ELR (cell line): ENCODE results near the gene SPATS2.
"Not testable (repeated sequence)": the region's sequence is repeated elsewhere in the genome, so short reads cannot be mapped to it uniquely, and the experiment has no call there.

Experiments
- DNase-seq: peaks from one replicate; pipeline ENCODE4 v3.0.0-alpha.2; 2015; ENCODE audit warnings: low read depth

Gene SPATS2

DNA sequence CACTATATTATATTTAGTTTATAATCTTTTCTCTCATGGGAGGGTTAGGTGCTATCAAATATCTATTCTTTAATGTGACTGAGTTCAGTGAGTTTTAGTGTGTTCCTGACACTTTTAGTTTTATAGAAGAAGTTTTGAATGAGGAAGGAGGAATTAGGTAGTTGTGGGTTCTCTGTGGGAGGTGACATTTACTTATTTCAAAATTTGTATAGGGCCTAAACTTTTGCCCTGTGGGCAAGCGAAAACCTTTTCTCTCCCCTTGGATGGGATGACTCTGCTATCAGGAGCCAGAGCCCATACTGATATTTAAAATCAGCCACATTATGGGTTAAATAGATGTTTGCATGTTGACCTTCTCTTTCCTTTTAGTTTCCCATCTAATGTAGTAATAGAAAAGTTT lies 43.6 kb downstream of the SPATS2 start:
- no peak for DNase-seq

DNA sequence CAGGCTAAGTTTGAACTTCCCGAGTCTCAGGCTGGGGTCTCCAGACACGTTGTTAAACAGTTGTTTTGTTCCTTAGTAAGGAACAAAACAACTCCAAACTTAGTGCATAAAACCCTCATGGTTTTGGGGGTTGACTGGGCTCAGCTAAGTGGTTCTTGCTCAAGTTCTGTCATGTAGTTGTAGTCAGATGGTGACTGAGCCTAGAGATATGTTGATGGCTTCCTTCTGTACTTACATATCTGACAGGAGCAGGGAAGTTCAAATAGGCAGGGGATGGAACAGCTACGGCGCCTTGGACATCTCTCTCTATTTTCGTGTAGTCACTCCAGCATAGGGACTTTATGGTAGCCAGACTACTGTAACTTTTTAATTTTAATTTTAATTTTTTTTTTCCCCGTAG lies 45.7 kb downstream of the SPATS2 start:
- DNase-seq = peak; percentile 11

DNA sequence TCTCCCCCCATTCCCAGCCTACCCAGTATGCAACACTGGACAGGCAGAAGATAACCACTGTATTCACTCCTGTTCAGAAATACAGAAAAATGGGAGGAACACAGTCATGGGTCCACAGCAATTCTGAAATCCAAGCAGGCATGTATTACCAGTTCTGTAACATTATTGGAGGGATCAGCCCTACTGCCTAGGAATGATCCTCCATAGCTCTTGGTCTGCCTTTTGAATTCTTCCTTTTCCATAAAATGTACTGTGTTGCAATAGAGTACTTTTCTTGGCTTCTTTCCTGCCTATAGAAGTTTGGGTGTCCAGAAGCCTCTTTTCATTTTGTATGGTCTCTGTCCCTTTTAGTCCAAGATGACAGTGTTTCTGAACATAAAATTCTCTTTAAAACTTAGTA lies 46.5 kb downstream of the SPATS2 start:
- DNase-seq = no peak

DNA sequence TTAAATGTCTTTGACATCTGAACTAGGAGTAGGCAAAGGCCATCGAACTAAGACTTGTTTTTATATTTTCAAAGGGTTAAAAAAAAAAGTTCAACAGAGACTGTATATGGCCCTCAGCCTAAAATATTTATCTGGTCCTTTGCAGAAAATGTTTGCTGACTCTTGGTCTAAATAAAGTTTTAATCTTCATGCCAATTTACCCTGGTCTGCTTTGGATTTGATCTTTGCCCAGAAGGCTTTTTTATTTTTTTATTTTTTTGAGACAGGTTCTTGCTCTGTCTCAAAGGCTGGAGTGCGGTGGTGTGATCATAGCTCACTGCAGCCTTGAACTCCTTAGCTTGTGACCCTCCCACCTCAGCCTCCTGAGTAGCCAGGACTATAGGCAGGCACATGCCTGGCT lies 47.1 kb downstream of the SPATS2 start:
- DNase-seq = no peak

DNA sequence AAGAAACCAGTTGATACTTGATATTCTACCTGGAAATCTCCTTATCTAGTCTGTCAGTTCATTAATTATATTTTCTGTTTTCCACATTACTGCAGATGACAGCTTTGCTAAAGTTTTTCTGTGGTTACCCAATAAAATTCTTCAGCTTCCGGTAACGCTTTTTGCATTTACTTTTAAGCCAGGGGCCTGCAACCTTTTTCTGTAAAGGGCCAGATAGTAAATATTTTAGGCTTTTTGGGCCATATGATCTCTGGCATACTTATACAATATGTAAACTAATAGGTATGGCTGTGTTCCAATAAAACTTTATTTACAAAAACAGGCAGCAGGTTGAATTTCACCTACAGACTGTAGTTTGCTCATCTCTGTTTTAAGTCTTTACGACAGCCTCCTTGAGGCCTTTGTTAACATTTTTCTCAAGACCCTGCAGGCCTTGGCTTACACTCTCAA lies 48.3 kb downstream of the SPATS2 start:
- DNase-seq = no peak

DNA sequence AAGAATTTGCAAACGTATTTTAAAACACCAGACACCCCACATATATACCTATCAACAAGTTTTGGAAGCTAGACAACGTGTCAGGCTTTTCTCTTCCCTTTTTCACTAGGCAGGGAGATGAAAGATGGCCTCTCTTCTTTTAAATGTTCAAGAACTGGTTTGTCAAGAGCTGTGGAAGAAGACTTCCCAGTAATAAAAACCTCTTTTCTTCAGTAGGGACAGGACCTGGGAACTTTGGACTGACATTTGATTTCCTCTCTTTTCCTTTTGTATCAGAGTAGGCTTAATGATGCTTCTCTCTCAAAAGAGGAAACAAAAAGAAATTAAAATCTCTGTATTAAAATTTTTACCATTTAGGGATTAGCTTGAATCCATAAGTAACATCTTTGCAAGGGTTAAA lies 49.6 kb downstream of the SPATS2 start:
- no peak for DNase-seq

DNA sequence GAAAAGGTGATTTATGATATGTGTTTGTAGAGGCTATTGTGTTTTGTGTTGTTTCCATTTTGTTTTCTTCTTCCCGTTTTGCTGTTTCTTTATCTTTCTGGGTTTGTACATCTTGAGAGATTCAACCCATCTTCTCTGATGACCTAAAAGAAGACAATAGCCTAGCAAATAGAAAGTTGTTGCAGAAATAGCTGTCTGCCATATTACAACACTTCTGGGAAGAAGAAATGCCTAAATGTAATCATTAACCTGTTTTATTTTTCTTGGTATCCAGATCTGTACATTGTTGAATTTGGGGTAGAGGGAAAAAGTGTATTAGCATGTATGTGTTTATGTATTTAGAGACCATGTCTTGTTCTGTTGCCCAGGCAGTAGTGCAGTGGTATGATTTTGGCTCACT lies 50.3 kb downstream of the SPATS2 start:
- DNase-seq = no peak

DNA sequence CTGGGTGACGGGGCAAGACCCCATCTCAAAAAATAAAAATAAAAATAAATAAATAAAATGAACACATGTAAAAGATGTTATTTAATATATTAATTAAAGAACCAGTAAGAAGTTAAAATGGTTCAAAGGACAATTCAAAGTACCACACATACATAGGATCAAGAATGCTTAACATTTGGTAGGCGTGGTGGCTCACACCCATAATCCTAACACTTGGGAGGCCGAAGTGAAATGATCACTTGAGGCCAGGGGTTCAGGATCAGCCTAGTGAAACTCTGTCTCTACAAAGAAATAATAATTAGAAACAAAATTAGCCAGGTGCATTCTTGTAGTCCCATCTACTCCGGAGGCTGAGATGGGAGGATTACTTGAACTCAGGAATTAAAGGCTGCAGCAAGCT lies 53.3 kb downstream of the SPATS2 start:
- DNase-seq = no peak

DNA sequence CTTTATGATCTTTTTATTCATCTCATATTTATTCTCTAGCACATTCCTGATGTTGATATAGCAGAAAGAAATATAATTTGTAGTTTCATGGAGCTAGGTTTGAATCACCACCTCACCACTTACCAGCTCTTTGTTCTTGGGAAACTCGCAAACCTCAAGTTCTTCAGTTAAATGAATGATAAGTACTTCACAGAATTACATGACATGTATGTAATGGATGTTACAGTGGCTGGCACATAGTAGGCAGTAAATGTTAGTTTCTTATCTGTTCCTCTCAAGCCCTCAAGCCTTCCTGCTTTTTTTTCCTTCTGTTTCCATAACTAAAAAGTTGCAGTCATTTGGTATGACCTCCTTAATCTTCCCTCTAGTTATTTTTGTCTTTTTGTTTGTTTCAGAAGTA lies 54.9 kb downstream of the SPATS2 start:
- no peak for DNase-seq

DNA sequence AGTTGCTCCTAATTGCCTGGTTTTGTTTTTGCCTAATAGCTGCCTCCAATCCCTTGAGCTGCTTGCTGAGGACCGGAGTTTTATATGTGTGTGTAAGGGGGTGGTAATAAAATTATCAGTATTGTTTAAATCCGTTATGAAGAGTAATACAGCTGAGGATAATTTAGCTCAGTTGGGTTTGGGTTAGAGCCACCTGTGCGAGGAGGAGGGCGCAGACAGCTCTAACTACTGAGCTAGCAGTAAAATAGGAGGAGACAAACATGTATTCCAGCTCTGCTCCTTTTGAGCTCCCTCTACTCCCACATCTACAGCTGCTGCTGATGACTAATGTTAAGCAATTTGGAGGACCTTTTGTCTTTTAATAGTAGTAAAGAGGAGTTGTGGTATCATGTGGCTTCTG lies 61.5 kb downstream of the SPATS2 start:
- peak; percentile 73 for DNase-seq

DNA sequence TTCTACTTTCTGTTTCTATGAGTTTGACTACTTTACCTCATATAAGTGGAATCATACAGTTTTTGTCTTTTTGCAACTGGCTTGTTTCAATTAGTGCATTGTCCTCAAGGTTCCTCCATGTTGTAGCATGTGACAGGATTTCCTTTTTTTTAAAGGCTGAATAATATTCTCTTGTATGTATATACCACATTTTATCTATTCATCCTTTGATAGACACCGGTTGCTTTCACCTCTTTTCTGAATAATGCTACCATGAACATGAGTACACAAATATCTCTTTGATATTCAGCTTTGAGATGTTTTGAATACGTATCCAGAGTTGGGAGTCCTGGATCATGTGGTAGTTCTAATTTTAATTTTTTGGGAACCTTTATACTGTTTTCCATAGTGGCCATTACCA lies 65.4 kb downstream of the SPATS2 start:
- DNase-seq = no peak

DNA sequence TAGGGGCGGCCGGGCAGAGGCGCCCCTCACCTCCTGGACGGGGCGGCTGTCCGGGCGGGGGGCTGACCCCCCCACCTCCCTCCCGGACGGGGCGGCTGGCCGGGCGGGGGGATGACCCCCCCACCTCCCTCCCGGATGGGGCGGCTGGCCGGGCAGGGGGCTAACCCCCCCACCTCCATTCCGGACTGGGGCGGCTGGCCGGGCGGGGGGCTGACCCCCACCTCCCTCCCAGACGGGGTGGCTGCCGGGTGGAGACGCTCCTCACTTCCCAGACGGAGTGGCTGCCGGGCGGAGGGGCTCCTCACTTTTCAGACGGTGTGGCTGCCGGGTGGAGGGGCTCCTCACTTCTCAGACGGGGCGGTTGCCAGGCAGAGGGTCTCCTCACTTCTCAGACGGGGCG lies 69.5 kb downstream of the SPATS2 start:
- DNase-seq = not testable (repeated sequence)

DNA sequence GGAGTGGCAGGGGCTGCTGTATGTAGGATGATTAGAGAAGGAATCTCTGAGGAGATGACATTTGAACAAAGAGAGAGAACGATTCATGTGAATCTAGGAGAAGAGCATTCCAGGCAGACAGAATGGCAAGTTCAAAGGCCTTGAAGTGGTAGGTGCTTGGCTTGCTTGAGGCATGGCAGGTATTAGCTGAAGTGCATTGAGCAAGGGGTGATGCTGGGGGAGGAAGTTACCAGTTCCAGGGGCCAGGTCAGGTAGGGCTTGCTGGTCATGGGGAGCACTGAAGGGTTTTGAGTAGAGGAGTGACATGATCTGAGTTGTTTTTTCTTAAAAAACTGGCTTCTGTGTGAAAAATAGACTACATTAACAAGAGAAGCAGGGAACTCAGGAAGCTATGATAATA lies 71.8 kb downstream of the SPATS2 start:
- no peak for DNase-seq

DNA sequence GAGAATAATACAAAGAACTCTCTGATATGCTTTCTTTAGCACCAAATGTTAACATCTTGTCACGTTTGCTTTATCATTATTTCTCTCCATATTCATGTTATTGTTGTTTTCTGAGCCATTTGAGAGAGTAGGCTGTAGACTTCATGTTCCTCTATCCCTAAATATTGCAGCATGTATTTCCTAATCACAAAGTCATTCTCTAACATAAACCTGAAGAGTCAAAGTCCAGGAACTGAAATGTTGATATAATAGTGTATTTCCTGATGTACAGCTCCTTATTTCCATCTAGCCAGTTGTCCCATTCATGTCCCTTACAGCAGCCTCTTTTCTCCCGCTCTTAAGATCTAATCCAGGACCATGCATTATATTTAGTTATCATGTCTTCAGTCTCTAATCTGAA lies 72.8 kb downstream of the SPATS2 start:
- DNase-seq = no peak

DNA sequence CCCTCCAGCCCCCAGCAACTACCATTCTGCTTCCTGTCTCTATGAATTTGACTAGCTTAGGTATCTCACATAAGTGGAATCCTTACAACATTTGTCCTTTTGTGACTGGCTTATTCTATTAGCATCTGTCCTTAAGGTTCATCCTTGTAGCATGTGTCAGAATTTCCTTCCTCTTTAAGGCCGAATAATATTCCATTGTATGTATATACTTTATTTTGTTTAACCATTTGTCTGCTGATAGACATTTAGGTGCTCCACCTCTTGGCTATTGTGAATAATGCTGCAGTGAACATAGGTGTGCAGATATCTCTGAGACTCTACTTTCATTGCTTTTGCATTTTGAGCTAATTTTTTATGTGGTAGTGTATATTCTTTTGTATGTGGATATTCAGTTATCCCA lies 75.7 kb downstream of the SPATS2 start:
- no peak for DNase-seq

DNA sequence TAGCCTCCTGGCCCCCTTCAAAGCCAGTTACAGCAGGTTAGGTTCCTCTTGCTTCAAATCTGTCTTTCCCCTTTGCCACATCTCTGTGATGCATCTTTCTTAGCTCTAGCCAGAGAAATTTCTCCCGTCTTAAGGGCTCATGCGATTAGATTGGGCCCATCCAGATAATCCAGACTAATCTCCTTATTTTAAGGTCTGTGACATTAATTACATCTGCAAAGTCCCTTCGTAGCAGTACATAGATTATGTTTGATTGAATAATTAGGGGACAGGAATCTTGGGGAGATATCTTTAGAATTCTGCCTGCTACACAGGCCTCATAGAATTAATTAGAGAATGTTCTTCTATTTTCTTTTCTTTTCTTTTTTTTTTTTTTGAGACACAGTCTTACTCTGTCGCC lies 79.3 kb downstream of the SPATS2 start:
- DNase-seq = no peak

DNA sequence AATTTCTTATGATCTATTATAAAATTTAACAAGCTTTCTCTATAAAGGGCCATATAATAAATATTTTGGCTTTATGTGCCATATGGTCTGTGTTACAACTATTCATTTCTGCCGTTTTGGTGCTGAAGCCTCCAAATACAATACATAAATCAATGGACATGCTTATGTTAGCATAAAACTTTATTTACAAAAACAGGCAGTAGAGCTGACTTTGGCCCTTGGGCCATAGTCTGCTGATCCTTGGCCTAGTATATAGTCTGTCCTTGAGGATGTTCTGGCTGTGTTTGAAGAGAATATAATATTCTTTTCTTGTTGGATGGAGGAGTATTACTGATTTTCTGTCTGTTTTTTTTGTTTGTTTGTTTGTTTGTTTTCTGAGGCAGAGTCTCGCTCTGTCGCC lies 81.6 kb downstream of the SPATS2 start:
- DNase-seq = no peak

DNA sequence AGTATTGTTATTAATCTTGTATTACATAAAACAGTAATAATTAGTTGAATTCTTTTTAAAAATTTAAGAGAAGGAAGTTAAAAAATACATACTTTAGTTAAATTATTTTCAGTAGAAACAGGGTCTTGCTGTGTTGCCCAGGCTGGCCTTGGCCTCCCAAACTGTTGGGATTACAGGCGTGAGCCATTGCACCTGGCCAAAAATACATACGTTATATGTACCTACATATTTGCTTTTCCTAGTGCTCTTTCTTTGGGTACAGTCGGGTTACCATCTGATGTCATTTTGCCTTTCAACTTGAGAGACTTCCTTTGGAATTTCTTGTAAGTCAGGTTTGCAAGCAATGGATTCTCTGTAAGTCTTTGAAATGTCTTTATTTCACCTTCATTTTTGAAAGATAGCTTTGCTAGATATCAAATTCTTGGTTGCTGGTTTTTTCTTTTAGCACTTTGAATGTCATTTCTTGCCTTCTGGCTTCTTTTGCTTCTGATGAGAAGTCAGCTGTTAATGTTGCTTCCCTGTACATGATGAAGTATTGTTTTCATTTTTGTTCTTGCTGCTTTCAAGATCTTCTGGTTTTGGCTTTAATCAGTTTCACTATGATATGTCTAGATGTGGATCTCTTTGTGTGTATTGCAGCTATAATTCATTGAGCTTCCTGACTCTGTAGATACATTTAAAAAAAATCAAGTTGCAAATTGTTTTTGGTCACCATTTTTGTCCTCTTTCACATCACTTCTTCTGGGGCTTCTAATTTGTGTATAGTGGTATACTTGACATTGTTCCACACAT lies 84.4 kb downstream of the SPATS2 start:
- no peak for DNase-seq

DNA sequence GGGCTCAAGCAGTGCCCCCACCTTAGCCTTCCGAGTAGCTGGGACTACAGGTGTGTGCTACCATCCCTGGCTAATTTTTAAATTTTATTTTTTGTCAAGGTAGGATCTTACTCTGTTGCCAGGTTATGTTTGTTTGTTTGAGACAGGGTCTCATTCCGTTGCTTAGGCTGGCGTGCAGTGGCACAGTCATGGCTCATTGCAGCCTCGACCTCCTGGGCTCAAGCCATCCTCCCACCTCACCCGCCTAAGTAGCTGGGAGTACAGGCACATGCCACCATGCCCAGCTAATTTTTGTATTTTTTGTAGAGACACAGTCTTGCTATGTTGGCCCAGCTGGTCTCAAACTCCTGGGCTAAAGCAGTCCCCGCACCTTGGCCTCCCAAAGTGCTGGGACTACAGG lies 88.2 kb downstream of the SPATS2 start:
- no peak for DNase-seq

DNA sequence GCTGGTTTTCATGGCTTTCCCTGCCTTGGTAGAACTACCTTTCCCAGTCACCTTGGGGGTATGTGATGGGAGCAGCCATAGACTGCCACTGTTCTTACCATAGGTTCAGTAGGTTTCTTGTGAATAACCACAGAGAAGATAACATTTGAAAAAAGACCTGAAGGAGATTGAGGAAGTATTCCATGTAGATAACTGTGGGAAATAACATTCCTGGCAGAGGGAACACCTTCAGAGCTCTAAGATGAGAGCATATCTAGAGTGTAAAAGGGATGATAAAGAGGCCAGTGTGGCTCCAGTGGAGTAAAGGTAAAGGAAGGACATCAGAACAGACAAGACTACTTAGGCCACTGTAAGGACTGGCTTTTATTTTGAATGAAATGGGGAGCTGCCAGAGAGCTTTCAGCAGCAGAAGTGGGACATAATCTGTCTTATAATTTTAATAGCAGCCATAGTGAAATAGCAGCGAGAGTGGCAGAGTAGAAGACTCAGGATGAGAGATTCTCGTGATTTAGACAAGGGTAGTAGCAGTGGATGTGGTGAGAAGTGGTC lies 88.9 kb downstream of the SPATS2 start:
- no peak for DNase-seq

DNA sequence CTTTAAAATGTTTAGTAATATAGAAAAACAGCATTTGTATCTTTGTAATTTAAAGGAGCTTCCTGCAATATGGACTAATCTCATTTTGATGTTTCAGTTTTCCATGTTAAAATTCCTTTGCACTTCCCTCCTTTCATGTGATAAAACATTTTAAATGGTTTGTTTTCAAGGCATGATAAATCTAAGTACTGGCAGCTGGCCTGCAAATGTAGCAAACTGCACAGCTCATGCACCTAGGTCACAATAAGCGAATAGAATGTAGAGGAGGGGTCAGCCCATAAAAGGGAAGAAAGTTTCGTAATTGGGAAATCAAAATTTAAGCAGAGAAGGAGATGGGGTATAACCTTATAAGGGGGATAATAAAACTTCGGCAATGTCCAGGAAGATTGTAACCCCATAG lies 91.6 kb downstream of the SPATS2 start:
- no peak for DNase-seq

DNA sequence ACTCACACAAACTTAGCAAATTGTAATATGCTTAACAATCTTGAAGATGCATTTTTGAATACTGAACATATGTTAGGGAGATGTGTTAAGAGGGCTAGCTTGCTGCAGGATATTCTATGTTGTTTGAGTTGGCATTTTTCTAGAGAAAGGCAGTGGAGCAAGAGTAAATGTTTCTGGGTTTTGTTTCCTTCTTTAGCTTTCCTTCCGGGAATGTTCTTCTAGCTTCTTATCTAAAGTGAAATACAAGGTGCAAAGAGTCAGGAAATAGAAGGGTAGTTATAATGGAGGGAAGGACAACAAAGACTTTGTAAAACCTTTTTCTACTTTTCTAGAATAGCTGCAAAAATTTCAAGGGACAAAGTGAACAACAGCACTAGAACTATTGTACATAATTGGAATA lies 94.0 kb downstream of the SPATS2 start:
- DNase-seq = no peak

DNA sequence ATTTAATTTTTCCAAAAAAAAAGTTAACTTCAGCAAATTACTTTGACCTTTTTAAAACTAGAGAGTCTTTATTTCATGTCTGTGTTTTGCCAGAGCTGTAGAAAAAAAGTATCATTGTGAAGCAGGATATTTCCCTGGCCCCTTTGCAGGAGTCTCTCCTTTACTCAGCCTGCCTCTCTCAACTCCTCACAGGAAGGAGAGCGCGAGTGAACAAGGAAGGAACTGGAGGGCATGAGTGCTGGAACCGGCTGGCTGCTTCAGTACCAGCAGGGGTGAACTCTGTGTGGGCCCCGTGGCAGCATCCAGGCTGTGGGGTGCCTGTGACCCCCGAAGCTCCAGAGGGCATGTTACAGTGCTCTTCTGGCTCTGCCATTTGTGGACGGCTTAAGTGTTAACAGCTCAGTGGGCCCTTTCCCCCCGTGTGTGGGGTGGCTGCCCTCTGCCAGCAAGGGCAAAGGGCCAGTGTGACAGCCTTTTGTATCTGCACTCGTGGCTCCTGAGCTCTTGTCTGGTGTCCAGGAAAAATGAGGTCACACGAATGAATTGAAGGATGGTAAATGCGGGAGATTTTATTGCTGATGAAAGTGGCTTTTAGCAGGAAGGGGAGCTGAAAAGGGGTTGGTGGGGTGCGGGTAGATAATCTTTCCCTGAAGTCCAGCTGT lies 95.0 kb downstream of the SPATS2 start:
- no peak for DNase-seq

DNA sequence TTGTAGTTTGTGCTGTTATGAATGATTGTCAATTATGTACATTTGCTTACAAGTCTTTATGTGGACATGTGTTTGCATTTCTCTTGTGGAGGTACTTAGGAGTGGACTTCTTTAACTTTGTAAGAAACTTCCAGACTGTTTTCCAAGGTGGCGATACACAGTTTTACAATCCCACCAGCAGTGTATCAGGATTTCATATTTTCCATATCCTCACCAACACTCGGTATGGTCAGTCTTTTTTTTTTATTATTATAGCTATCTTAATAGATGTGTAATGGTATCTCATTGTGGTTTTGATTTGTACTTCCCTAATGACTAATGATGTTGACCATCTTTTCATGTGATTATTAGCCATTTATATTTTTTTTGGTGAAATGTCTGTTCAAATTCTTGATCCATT lies 97.9 kb downstream of the SPATS2 start:
- no peak for DNase-seq
